ENCODE measurements around the gene DUSP1.

The DUSP1 gene

GRCh38 chr5:172762214-172763119, 8.5 kb downstream of the DUSP1 start:
- no peaks in the 10 kb centered on the region for H3K9me3 ChIP-seq (ENCODE audit: control insufficient read depth, low read length)
- no peak overlapping the region for H3K27ac ChIP-seq (ENCODE audit: insufficient read depth, low read length, poor library complexity, severe bottlenecking)
- peaks cover 24% of the 10 kb centered on the region for H3K4me1 ChIP-seq (ENCODE audit: control insufficient read depth, insufficient read depth, low read length, poor library complexity, severe bottlenecking)
- no peaks in the 10 kb centered on the region for H3K36me3 ChIP-seq (ENCODE audit: control insufficient read depth, insufficient read depth, low read length)
- DNase-seq = no peak
- no peaks in the 10 kb centered on the region for H3K27me3 ChIP-seq (replicated peaks; ENCODE audit: control insufficient read depth, insufficient read depth, low read length, poor library complexity, severe bottlenecking)
- H3K4me3 ChIP-seq (ENCODE audit: insufficient read depth, low read depth, low read length, poor library complexity, severe bottlenecking) = no peak overlapping the region

DNA sequence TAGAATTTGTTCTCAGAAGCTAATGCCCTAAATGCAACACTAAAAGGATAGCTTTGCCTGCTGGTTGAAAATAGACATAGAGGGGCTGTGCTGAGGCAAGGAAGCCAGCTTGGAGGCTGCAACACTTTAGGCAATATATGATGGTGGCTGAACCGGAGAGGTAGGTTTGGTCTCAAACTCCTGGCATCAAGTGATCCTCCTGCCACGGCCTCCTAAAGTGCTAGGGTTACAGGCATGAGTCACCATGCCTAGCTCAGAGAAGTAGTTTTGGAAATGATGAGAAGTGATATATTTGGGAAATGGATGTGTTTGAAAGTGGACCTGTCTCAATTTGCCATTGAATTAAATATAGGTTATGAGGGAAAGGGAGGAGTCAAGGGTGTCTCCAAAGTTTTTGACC, 10.0 kb downstream of the DUSP1 start:
- no peak for DNase-seq

DNA sequence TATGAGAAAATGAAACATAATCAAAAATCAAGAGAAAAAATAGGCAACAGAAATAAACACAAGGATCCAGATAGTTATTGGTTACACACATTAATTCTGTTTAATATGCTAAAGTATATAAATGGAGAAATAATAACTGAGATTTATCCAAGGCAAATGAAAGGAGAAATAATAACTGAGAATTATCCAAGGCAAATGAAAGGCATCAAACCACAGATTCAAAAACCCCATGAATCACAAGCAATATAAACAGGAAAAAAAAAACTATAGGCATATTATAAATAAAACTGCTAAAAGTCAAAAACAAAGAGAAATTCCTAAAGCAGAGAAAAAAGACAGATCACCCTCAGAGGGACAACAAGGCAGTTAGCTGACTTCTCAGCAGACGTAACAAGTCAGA, 10.9 kb downstream of the DUSP1 start:
- H3K36me3 ChIP-seq (ENCODE audit: control insufficient read depth, insufficient read depth, low read length) = no peaks in the 10 kb centered on the region
- H3K4me1 ChIP-seq (ENCODE audit: control insufficient read depth, insufficient read depth, low read length, poor library complexity, severe bottlenecking) = peaks cover 8% of the 10 kb centered on the region
- H3K9me3 ChIP-seq (ENCODE audit: control insufficient read depth, low read length) = no peaks in the 10 kb centered on the region
- H3K4me3 ChIP-seq (ENCODE audit: insufficient read depth, low read depth, low read length, poor library complexity, severe bottlenecking) = no peak overlapping the region
- H3K27ac ChIP-seq (ENCODE audit: insufficient read depth, low read length, poor library complexity, severe bottlenecking) = no peak overlapping the region
- no peak for DNase-seq
- H3K27me3 ChIP-seq (replicated peaks; ENCODE audit: control insufficient read depth, insufficient read depth, low read length, poor library complexity, severe bottlenecking) = no peaks in the 10 kb centered on the region

More for the DNA sequence above, 10.0 kb downstream of the DUSP1 start:
- peaks cover 12% of the 10 kb centered on the region for H3K4me1 ChIP-seq (ENCODE audit: control insufficient read depth, insufficient read depth, low read length, poor library complexity, severe bottlenecking)
- H3K27me3 ChIP-seq (replicated peaks; ENCODE audit: control insufficient read depth, insufficient read depth, low read length, poor library complexity, severe bottlenecking) = no peaks in the 10 kb centered on the region
- H3K36me3 ChIP-seq (ENCODE audit: control insufficient read depth, insufficient read depth, low read length) = no peaks in the 10 kb centered on the region
- no peak overlapping the region for H3K27ac ChIP-seq (ENCODE audit: insufficient read depth, low read length, poor library complexity, severe bottlenecking)
- H3K4me3 ChIP-seq (ENCODE audit: insufficient read depth, low read depth, low read length, poor library complexity, severe bottlenecking) = no peak overlapping the region
- H3K9me3 ChIP-seq (ENCODE audit: control insufficient read depth, low read length) = no peaks in the 10 kb centered on the region

GRCh38 chr5:172758834-172759149, 12.2 kb downstream of the DUSP1 start:
- no peak overlapping the region for H3K27ac ChIP-seq (ENCODE audit: insufficient read depth, low read length, poor library complexity, severe bottlenecking)

GRCh38 chr5:172758077-172758833, 12.7 kb downstream of the DUSP1 start:
- Histone ChIP-seq H3K27ac (ENCODE audit: insufficient read depth, low read length, poor library complexity, severe bottlenecking) (no peak overlapping the region), H3K4me1 (ENCODE audit: control insufficient read depth, insufficient read depth, low read length, poor library complexity, severe bottlenecking) (no peaks in the 10 kb centered on the region), H3K27me3 (replicated peaks; ENCODE audit: control insufficient read depth, insufficient read depth, low read length, poor library complexity, severe bottlenecking) (no peaks in the 10 kb centered on the region), H3K9me3 (ENCODE audit: control insufficient read depth, low read length) (no peaks in the 10 kb centered on the region), H3K36me3 (ENCODE audit: control insufficient read depth, insufficient read depth, low read length) (no peaks in the 10 kb centered on the region), H3K4me3 (ENCODE audit: insufficient read depth, low read depth, low read length, poor library complexity, severe bottlenecking) (no peak overlapping the region)
- no peak for DNase-seq

More at GRCh38 chr5:172758834-172759149, 12.2 kb downstream of the DUSP1 start:
- no peaks in the 10 kb centered on the region for H3K27me3 ChIP-seq (replicated peaks; ENCODE audit: control insufficient read depth, insufficient read depth, low read length, poor library complexity, severe bottlenecking)
- H3K4me1 ChIP-seq (ENCODE audit: control insufficient read depth, insufficient read depth, low read length, poor library complexity, severe bottlenecking) = no peaks in the 10 kb centered on the region
- no peaks in the 10 kb centered on the region for H3K36me3 ChIP-seq (ENCODE audit: control insufficient read depth, insufficient read depth, low read length)
- H3K4me3 ChIP-seq (ENCODE audit: insufficient read depth, low read depth, low read length, poor library complexity, severe bottlenecking) = no peak overlapping the region
- DNase-seq = no peak
- H3K9me3 ChIP-seq (ENCODE audit: control insufficient read depth, low read length) = no peaks in the 10 kb centered on the region

GRCh38 chr5:172757394-172758010, 13.5 kb downstream of the DUSP1 start:
- H3K36me3 ChIP-seq (ENCODE audit: control insufficient read depth, insufficient read depth, low read length) = no peaks in the 10 kb centered on the region
- no peaks in the 10 kb centered on the region for H3K4me1 ChIP-seq (ENCODE audit: control insufficient read depth, insufficient read depth, low read length, poor library complexity, severe bottlenecking)
- H3K27me3 ChIP-seq (replicated peaks; ENCODE audit: control insufficient read depth, insufficient read depth, low read length, poor library complexity, severe bottlenecking) = no peaks in the 10 kb centered on the region
- DNase-seq = no peak
- H3K9me3 ChIP-seq (ENCODE audit: control insufficient read depth, low read length) = no peaks in the 10 kb centered on the region
- no peak overlapping the region for H3K4me3 ChIP-seq (ENCODE audit: insufficient read depth, low read depth, low read length, poor library complexity, severe bottlenecking)
- no peak overlapping the region for H3K27ac ChIP-seq (ENCODE audit: insufficient read depth, low read length, poor library complexity, severe bottlenecking)

DNA sequence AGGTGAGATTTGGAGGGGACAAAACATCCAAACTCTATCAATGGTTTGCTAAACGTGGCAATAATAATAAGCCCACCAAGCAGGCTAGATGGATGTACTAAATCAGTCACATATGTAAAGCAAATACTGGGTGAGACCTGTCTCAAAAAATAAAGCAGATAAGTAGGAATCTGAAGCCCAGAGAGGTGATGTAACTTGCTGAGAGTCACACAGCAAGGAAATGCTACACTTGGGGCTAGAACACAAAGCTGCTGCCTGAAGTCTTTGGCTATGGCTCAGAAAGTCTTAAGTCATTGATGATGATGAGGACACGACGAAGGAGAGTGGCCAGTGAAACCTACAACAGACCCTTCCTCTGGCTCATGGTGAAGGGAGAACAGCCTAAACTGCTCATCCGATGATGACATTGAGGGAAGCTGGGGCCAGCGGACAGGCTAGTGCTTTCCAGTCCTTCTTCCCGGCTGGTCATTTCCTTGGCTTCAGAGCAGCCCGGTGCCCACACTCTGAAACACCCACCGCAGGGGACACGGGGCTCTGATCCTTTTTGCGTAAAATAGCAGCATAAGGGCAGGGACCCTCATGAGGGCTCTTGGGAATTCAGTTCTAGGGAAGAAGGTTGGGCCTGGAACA, 14.1 kb downstream of the DUSP1 start:
- no peaks in the 10 kb centered on the region for H3K27me3 ChIP-seq (replicated peaks; ENCODE audit: control insufficient read depth, insufficient read depth, low read length, poor library complexity, severe bottlenecking)
- no peaks in the 10 kb centered on the region for H3K36me3 ChIP-seq (ENCODE audit: control insufficient read depth, insufficient read depth, low read length)
- H3K9me3 ChIP-seq (ENCODE audit: control insufficient read depth, low read length) = no peaks in the 10 kb centered on the region
- no peaks in the 10 kb centered on the region for H3K4me1 ChIP-seq (ENCODE audit: control insufficient read depth, insufficient read depth, low read length, poor library complexity, severe bottlenecking)
- no peak for DNase-seq
- H3K4me3 ChIP-seq (ENCODE audit: insufficient read depth, low read depth, low read length, poor library complexity, severe bottlenecking) = no peak overlapping the region
- no peak overlapping the region for H3K27ac ChIP-seq (ENCODE audit: insufficient read depth, low read length, poor library complexity, severe bottlenecking)

DNA sequence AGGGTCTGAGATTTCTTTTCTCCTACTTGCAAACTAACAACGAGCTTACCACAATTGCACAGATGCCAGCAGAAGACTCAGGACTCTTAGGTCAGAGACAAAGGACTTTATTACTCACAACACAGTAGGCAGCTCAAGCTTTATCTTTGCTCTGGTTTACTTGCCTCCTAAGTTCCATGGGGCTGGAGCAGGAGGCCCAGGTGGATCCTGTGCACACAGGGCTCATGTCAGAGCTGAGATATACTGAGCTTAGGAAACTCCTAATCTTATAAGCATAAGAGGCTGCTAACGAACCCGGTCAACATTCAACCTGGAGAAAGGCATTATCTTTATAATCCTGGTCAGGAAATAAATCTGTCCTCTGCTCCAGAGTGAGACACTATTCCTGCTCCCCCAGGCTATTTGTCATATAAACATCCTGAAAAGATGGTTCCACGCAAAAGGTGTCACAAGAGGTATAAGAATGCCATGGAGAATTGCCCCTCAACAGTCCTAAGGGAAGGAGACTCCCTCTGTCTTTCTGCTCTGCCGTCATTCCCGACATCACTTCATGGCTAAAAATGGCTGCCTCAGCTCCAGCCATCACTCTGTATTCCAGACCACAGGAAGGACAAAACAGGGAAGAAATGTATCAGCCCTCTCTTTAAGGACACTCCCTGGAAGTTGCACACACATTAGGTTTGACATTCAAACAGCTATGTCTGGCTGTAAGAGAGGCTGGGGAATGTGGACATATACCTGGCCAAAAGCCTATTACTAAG, 16.2 kb downstream of the DUSP1 start:
- H3K36me3 ChIP-seq (ENCODE audit: control insufficient read depth, insufficient read depth, low read length) = no peaks in the 10 kb centered on the region
- no peak overlapping the region for H3K27ac ChIP-seq (ENCODE audit: insufficient read depth, low read length, poor library complexity, severe bottlenecking)
- H3K4me3 ChIP-seq (ENCODE audit: insufficient read depth, low read depth, low read length, poor library complexity, severe bottlenecking) = no peak overlapping the region
- no peaks in the 10 kb centered on the region for H3K4me1 ChIP-seq (ENCODE audit: control insufficient read depth, insufficient read depth, low read length, poor library complexity, severe bottlenecking)
- no peak for DNase-seq
- no peaks in the 10 kb centered on the region for H3K9me3 ChIP-seq (ENCODE audit: control insufficient read depth, low read length)
- H3K27me3 ChIP-seq (replicated peaks; ENCODE audit: control insufficient read depth, insufficient read depth, low read length, poor library complexity, severe bottlenecking) = no peaks in the 10 kb centered on the region

- no peaks in the 10 kb centered on the region for H3K36me3 ChIP-seq (ENCODE audit: control insufficient read depth, insufficient read depth, low read length)
- H3K4me1 ChIP-seq (ENCODE audit: control insufficient read depth, insufficient read depth, low read length, poor library complexity, severe bottlenecking) = no peaks in the 10 kb centered on the region
- DNase-seq = no peak
Measured at GRCh38 chr5:172753101-172753500, 17.9 kb downstream of the DUSP1 start.

More at GRCh38 chr5:172753101-172753500, 17.9 kb downstream of the DUSP1 start:
- no peaks in the 10 kb centered on the region for H3K9me3 ChIP-seq (ENCODE audit: control insufficient read depth, low read length)
- no peak overlapping the region for H3K4me3 ChIP-seq (ENCODE audit: insufficient read depth, low read depth, low read length, poor library complexity, severe bottlenecking)
- H3K27ac ChIP-seq (ENCODE audit: insufficient read depth, low read length, poor library complexity, severe bottlenecking) = no peak overlapping the region
- no peaks in the 10 kb centered on the region for H3K27me3 ChIP-seq (replicated peaks; ENCODE audit: control insufficient read depth, insufficient read depth, low read length, poor library complexity, severe bottlenecking)
